Caco-2 (cell line): ENCODE measurements around the gene TCN1. TPM values are rescaled to one million over a fixed set of nuclear protein-coding genes. Genes with fewer than 3 reads are reported as not detected.

Experiments
- BruUV-seq: library from RNA; stranded (reverse); fragments of 400-500 nt; replicated peaks from 2 replicates; lab custom pipeline; 2021; lab: Mats Ljungman, UMichigan
- CTCF ChIA-PET: fragments of 300-600 bp; sonication (Branson Sonifier 250); formaldehyde crosslinking; loops from one replicate; lab custom pipeline; 2022; ENCODE audit warnings: antibody characterized with exemption; lab: Charles Lee
- POLR2A ChIA-PET: fragments of 300-600 bp; sonication (Branson Sonifier 250); formaldehyde crosslinking; loops from one replicate; lab custom pipeline; 2022; ENCODE audit warnings: antibody characterized with exemption; lab: Charles Lee
- DNase-seq, 2 experiments: peaks; one replicate each; pipeline versions ENCODE4 v3.0.0 to v3.0.0-alpha.2; 2020 to 2022
- H3K27me3 ChIP-seq: replicated peaks from 2 replicates; pipeline ENCODE4 v1.6.0; 2011; ENCODE audit warnings: low read length; ENCODE audit not compliant: control insufficient read depth, insufficient read depth
- H3K36me3 ChIP-seq: 2 replicates; pipeline ENCODE4 v1.5.1; 2011; ENCODE audit warnings: low read length; ENCODE audit not compliant: control insufficient read depth, insufficient read depth
- H3K4me1 ChIP-seq: fragments of 250-450 bp; sonication (Bioruptor Pico); 2 replicates; pipeline ENCODE4 v1.5.1; 2020; ENCODE audit warnings: mild to moderate bottlenecking
- H3K4me3 ChIP-seq: 2 replicates; pipeline ENCODE4 v1.5.1; 2011; ENCODE audit warnings: low read depth, mild to moderate bottlenecking, control low read depth, low read length
- H3K9me3 ChIP-seq: fragments of 250-450 bp; sonication (Bioruptor Pico); 2 replicates; pipeline ENCODE4 v1.5.1; 2020; ENCODE audit warnings: mild to moderate bottlenecking, moderate library complexity
- H3K27ac Mint-ChIP-seq: one replicate; pipeline ENCODE4 v1.8.0; 2022; ENCODE audit warnings: mixed read lengths; ENCODE audit not compliant: unreplicated experiment
- H3K27me3 Mint-ChIP-seq: one replicate; pipeline ENCODE4 v1.8.0; 2022; ENCODE audit warnings: mixed read lengths; ENCODE audit not compliant: insufficient read depth, unreplicated experiment
- H3K36me3 Mint-ChIP-seq: one replicate; pipeline ENCODE4 v1.8.0; 2022; ENCODE audit warnings: mild to moderate bottlenecking, mixed read lengths; ENCODE audit not compliant: insufficient read depth, unreplicated experiment
- H3K4me1 Mint-ChIP-seq: one replicate; pipeline ENCODE4 v1.8.0; 2022; ENCODE audit warnings: low read depth, mixed read lengths; ENCODE audit not compliant: unreplicated experiment
- H3K4me3 Mint-ChIP-seq: one replicate; pipeline ENCODE4 v1.8.0; 2022; ENCODE audit warnings: mild to moderate bottlenecking, moderate library complexity, mixed read lengths; ENCODE audit not compliant: unreplicated experiment
- H3K9me3 Mint-ChIP-seq: one replicate; pipeline ENCODE4 v1.8.0; 2022; ENCODE audit warnings: mixed read lengths; ENCODE audit not compliant: unreplicated experiment
- CTCF ChIP-seq, 2 experiments: fragments of 200-600 bp in 1 of 2; IDR thresholded peaks; 1 replicate in 1 of 2; 2 replicates in 1 of 2; pipeline versions ENCODE4 v1.5.1 to v1.8.0; 2011 to 2022; ENCODE audit warnings: antibody characterized with exemption in 1 of 2, control low read depth in 1 of 2, inconsistent platforms in 1 of 2, low read depth in 1 of 2, low read length in 1 of 2, mild to moderate bottlenecking in 1 of 2, moderate library complexity in 1 of 2; ENCODE audit not compliant: insufficient read depth in 1 of 2, severe bottlenecking in 1 of 2, unreplicated experiment in 1 of 2
- intact Hi-C: fragments of 100-400 bp; cut with micrococcal nuclease; formaldehyde crosslinking; loops from one replicate; pipeline ENCODE4 v1.10.0; 2022; ENCODE audit not compliant: unreplicated experiment
- total RNA-seq: library from RNA; stranded (reverse); gene quantifications from 2 replicates; pipeline ENCODE4 v1.2.3, GENCODE V29; 2022

The TCN1 gene
- total RNA-seq, 1 experiment from 2014 or later = not detected

- Histone ChIP-seq H3K9me3 (no peaks in the 10 kb centered on the region), H3K27me3 (no peaks in the 10 kb centered on the region), H3K4me1 (no peaks in the 10 kb centered on the region), H3K36me3 (no peaks in the 10 kb centered on the region), H3K4me3 (no peak overlapping the region)
- H3K4me3 Mint-ChIP-seq = no peak overlapping the region
- no peaks in the 10 kb centered on the region for H3K27me3 Mint-ChIP-seq
- intact Hi-C loops = no loop called here
- ChIA-PET POLR2A (no interaction called here), CTCF (no interaction called here)
- no peaks in the 10 kb centered on the region for H3K36me3 Mint-ChIP-seq
- no TSS peak for BruUV-seq
- H3K4me1 Mint-ChIP-seq = no peaks in the 10 kb centered on the region
- DNase-seq = no peak
- no peak overlapping the region for H3K27ac Mint-ChIP-seq
- peaks cover 14% of the 10 kb centered on the region for H3K9me3 Mint-ChIP-seq
- TF ChIP-seq CTCF (IDR thresholded peaks at IDR 0.05; ENCODE audit: insufficient read depth in 1 of 2, low read depth in 1 of 2, low read length in 1 of 2, severe bottlenecking in 1 of 2, unreplicated experiment in 1 of 2) = no peak
Measured at GRCh38 chr11:59865031-59865430, 1.3 kb downstream of the TCN1 start.

GRCh38 chr11:59862252-59862651 lies 4.0 kb downstream of the TCN1 start:
- no peak overlapping the region for H3K4me3 Mint-ChIP-seq
- H3K36me3 Mint-ChIP-seq = peaks cover 5% of the 10 kb centered on the region
- H3K27me3 ChIP-seq = no peaks in the 10 kb centered on the region
- no peaks in the 10 kb centered on the region for H3K27me3 Mint-ChIP-seq
- no peaks in the 10 kb centered on the region for H3K9me3 ChIP-seq
- no peaks in the 10 kb centered on the region for H3K36me3 ChIP-seq
- no peak for TF ChIP-seq CTCF (IDR thresholded peaks at IDR 0.05; ENCODE audit: insufficient read depth in 1 of 2, low read depth in 1 of 2, low read length in 1 of 2, severe bottlenecking in 1 of 2, unreplicated experiment in 1 of 2)
- ChIA-PET CTCF (no interaction called here), POLR2A (no interaction called here)
- peaks cover 12% of the 10 kb centered on the region for H3K4me1 ChIP-seq
- peaks cover 22% of the 10 kb centered on the region for H3K9me3 Mint-ChIP-seq
- no peak for DNase-seq
- no TSS peak for BruUV-seq
- H3K4me3 ChIP-seq = no peak overlapping the region
- peaks cover 14% of the 10 kb centered on the region for H3K4me1 Mint-ChIP-seq
- intact Hi-C loops = no loop called here
- H3K27ac Mint-ChIP-seq = no peak overlapping the region

- no peak overlapping the region for H3K4me3 Mint-ChIP-seq
- POLR2A ChIA-PET = no interaction called here
- intact Hi-C loops = no loop called here
- peaks cover 5% of the 10 kb centered on the region for H3K36me3 Mint-ChIP-seq
- H3K9me3 Mint-ChIP-seq = peaks cover 10% of the 10 kb centered on the region
- no TSS peak for BruUV-seq
- Histone ChIP-seq H3K4me1 (peaks cover 17% of the 10 kb centered on the region), H3K36me3 (no peaks in the 10 kb centered on the region), H3K9me3 (no peaks in the 10 kb centered on the region), H3K27me3 (no peaks in the 10 kb centered on the region), H3K4me3 (no peak overlapping the region)
- TF ChIP-seq CTCF (IDR thresholded peaks at IDR 0.05; ENCODE audit: insufficient read depth in 1 of 2, low read depth in 1 of 2, low read length in 1 of 2, severe bottlenecking in 1 of 2, unreplicated experiment in 1 of 2) = no peak
- H3K27me3 Mint-ChIP-seq = no peaks in the 10 kb centered on the region
- DNase-seq = no peak
- H3K4me1 Mint-ChIP-seq = peaks cover 27% of the 10 kb centered on the region
- no peak overlapping the region for H3K27ac Mint-ChIP-seq
- CTCF ChIA-PET = no interaction called here
Measured at GRCh38 chr11:59859673-59860072, 6.6 kb downstream of the TCN1 start.
